AG09319 (cell line): ENCODE data around the gene MAFF.

Experiments
- DNase-seq: peaks from one replicate; pipeline ENCODE4 v3.0.0-alpha.2; 2010; ENCODE audit warnings: low read depth; ENCODE audit errors: extremely low read depth
- TF ChIP-seq, protein P1 (sequence below): IDR thresholded peaks from 2 replicates; pipeline ENCODE4 v1.5.1; 2011; ENCODE audit warnings: low read depth, mild to moderate bottlenecking, inconsistent platforms, low read length, moderate library complexity

Gene MAFF

DNA sequence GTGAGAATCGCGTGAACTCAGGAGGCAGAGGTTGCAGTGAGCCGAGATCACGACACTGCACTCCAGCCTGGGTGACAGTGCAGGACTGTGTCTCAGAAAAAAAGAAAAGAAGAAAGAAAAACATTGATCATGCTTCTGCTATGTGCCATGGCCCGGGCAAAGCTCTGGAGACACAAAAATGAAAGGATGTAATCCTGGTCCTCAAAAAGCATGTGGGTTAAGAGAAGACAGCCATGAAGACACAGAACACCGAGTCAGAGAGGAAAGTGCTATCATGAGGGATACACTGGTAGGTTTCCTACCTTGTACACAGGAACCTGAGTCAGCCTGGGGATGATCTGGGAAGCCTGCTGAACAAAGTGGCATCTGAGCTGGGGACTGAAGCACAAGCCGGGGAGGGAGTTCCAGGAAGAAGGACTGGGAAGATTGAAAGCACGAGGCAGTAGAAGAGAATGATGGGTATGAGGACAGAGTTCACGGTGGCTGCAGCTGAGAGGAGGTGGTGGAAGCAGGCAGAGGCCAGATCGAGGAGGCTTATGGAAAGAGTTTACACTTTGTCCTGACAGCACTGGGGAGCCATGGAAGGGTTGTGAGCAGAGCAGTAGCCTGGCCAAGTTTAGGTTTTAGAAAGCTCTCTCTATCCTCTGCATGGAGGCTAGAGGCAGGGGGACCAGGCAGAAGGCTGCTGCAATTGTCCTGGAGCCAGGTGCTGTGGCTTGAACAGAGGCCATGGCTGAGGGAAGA, 9.9 kb upstream of the MAFF start:
- TF ChIP-seq, protein P1, sequence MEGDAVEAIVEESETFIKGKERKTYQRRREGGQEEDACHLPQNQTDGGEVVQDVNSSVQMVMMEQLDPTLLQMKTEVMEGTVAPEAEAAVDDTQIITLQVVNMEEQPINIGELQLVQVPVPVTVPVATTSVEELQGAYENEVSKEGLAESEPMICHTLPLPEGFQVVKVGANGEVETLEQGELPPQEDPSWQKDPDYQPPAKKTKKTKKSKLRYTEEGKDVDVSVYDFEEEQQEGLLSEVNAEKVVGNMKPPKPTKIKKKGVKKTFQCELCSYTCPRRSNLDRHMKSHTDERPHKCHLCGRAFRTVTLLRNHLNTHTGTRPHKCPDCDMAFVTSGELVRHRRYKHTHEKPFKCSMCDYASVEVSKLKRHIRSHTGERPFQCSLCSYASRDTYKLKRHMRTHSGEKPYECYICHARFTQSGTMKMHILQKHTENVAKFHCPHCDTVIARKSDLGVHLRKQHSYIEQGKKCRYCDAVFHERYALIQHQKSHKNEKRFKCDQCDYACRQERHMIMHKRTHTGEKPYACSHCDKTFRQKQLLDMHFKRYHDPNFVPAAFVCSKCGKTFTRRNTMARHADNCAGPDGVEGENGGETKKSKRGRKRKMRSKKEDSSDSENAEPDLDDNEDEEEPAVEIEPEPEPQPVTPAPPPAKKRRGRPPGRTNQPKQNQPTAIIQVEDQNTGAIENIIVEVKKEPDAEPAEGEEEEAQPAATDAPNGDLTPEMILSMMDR, result no peak
- no peak for DNase-seq

DNA sequence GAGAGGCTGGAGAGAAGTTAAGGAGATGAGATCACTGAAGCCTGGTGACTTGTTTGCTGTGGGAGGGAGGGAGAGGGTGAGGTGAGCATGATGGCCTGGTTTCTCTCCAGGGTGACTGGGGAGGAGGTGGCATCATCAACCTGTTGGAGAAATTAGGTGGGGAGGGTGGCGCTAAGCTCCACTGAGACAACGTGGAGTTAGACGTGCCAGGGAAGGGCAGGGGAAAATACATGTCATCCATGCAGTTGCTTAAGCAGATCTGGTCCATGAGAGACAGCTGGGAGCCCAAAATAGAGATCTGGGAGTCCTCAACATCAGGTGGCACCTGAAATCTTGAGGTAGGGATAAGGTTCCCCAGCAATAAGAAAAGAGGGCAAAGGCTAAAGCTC, 9.3 kb upstream of the MAFF start:
- no peak for DNase-seq
- TF ChIP-seq, protein P1, result no peak

DNA sequence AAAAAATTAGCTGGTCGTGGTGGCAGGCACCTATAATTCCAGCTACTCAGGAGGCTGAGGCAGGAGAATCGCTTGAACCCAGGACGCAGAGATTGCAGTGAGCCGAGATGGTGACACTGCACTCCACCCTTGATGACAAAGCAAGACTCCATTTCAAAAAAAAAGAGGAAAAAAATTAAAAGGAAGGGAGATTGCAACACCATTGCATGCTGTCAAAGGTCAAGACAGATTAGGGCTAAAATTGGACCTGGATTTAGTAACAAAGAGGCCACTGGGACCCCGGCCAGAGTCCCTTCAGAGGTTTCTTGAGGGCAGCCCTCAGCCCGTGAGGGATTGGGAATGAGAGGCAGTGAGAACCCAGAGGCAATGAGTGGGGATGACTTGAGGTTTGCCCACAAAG, 8.2 kb upstream of the MAFF start:
- no peak for DNase-seq
- TF ChIP-seq, protein P1, result no peak

DNA sequence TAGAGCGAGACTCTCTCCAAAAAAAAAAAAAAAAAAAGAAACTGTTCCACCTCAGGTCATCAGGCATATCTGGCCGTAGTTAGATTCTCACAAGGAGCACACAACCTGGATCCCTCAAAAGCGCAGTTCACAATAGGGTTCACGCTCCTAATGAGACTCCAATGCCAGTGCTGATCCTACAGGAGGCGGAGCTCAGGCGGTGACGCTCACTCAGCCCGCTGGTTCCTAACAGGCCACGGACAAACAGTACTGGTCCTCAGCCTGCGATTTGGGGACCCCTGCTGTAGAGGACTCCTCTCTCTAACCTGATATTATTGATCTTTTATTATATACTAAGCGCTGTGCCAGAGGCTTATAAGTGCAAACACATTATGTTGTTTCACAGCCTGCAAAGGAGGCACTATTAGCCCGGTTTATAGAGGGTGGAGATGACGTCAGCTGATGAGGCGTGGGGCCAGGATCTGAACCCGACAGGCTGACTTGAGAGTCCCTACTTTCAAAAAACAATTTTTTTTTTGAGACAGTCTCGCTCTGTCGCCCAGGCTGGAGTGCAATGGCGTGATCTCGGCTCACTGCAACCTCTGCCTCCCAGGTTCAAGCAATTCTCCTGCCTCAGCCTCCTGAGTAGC, 4.9 kb upstream of the MAFF start:
- TF ChIP-seq, protein P1, result no peak
- DNase-seq, result no peak

DNA sequence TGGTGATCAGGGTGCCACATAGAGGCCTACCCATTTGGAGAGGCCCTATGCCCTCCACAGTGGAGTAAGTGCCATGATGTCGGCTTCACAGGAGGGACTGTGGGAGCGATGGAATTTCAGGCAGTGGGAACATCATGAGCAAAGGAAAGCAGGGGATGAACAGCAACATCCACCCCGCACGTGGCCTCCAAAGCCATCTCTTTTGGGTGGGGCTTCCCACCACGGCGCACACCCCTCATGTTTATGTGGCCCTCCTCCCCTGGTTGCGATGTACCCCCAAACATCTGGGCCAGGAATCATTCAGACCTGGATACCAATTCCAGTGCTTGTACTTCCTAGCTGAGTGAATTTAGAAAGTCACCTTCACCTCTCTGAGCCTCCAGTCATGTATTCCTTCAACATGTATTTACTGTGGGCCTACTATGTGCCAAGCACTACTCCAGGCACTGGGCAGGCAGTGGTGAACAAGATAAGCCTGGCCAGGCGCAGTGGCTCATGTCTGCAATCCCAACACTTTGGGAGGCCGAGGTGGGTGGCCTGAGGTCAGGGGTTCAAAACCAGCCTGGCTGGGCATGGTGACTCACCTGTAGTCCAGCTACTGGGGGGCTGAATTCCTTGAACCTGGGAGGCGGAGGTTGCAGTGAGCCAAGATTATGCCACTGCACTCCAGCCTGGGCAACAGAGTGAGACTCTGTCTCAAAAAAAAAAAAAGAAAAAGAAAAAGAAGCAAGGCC, 1.8 kb upstream of the MAFF start:
- TF ChIP-seq, protein P1, result no peak
- no peak for DNase-seq

DNA sequence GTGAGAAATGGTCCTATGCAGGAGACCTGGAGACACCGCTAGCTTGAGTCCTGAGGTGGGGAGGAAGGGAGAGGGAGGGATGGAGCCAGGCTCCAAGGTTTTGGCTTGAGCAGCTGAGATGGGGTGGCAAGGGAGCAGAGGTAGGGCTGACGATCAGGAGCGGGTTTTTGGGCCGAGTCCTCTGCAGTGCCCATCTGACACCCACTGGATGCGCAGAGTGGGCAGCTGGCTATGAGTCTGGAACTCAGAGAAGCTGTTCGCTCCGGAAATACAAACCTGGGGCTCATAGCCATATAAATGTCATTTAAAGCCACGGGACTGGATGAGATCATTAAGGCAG, 453 bp upstream of the MAFF start:
- no peak for DNase-seq
- TF ChIP-seq, protein P1, result no peak
